Loucy (cell line): ENCODE data around the gene COBLL1.

Experiments
- CTCF ChIP-seq: fragments of 200-600 bp; sonication (generic); conservative IDR thresholded peaks from 2 replicates; pipeline ENCODE4 v1.5.1; 2014; ENCODE audit warnings: mild to moderate bottlenecking, antibody characterized with exemption, low read length
- EZH2phosphoT487 ChIP-seq: fragments of 200-600 bp; IDR thresholded peaks from 2 replicates; pipeline ENCODE4 v1.6.1; 2018; ENCODE audit warnings: antibody characterized with exemption, mild to moderate bottlenecking, moderate library complexity, borderline replicate concordance

- TF ChIP-seq CTCF (no peak), EZH2phosphoT487 (no peak)
These were observed 10.5 kb upstream of the COBLL1 start for GRCh38 chr2:164852086-164852485.
